ENCODE data around the gene AUTS2. TPM values are rescaled to one million over a fixed set of nuclear protein-coding genes. Genes with fewer than 3 reads are reported as not detected.
A peak's percentile ranks its signal among the peaks of the same experiment; 100 is the strongest.
"Not testable (repeated sequence)": the region's sequence is repeated elsewhere in the genome, so short reads cannot be mapped to it uniquely, and the experiment has no call there.

The AUTS2 gene
- total RNA-seq, 1 donor from 2014 or later: 125 TPM

GRCh38 chr7:70355198-70356020, 757.1 kb downstream of the AUTS2 start:
- Mint-ChIP-seq H3K4me3 (ENCODE audit: low read depth) (no peak overlapping the region), H3K27ac (peak overlapping the region; percentile 86), H3K27me3 (no peaks in the 10 kb centered on the region), H3K9me3 (ENCODE audit: low read depth) (peaks cover 3% of the 10 kb centered on the region), H3K36me3 (ENCODE audit: insufficient read depth) (peaks cover 2% of the 10 kb centered on the region), H3K4me1 (ENCODE audit: low read depth) (peaks cover 13% of the 10 kb centered on the region)
- no peak for DNase-seq (ENCODE audit: low spot score, unreplicated experiment)
- TF ChIP-seq, protein P1, sequence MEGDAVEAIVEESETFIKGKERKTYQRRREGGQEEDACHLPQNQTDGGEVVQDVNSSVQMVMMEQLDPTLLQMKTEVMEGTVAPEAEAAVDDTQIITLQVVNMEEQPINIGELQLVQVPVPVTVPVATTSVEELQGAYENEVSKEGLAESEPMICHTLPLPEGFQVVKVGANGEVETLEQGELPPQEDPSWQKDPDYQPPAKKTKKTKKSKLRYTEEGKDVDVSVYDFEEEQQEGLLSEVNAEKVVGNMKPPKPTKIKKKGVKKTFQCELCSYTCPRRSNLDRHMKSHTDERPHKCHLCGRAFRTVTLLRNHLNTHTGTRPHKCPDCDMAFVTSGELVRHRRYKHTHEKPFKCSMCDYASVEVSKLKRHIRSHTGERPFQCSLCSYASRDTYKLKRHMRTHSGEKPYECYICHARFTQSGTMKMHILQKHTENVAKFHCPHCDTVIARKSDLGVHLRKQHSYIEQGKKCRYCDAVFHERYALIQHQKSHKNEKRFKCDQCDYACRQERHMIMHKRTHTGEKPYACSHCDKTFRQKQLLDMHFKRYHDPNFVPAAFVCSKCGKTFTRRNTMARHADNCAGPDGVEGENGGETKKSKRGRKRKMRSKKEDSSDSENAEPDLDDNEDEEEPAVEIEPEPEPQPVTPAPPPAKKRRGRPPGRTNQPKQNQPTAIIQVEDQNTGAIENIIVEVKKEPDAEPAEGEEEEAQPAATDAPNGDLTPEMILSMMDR (IDR thresholded peaks at IDR 0.05; ENCODE audit: unreplicated experiment): no peak

DNA sequence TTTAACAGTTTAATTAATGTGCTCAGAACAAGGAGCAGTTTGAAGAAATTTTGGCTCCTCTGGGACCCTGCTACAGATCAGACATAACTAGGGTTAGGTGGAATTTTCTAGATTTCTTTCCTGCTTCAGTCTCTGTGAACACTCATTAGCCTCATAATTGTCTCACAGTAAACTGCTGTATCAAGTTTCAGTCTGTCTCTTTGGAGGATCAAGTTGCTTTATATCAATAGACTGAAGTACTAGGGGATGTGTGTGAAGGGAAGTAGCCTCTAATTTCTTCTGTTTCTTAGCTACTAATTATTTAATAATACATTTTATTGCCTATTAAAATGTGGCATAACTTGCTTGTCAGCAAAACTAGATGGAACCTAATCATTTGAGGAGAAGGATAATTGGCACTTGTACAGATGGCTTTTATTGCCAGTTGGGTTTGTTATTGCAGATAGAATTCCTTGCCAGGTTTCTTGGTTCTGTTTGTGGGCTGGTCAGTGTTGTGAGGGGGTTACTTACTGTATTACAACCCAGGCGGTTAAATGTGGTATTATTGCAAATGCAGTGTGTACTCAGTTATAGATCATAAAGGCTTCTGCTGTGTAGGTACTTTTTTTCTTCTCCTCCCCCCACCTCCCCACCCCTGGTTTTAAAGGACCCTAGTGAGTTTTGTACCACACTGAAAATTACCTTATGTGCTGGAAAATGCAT, 758.0 kb downstream of the AUTS2 start:
- peaks cover 13% of the 10 kb centered on the region for H3K4me1 Mint-ChIP-seq (ENCODE audit: low read depth)
- no peaks in the 10 kb centered on the region for H3K9me3 Mint-ChIP-seq (ENCODE audit: low read depth)
- no peaks in the 10 kb centered on the region for H3K27me3 Mint-ChIP-seq
- TF ChIP-seq, protein P1 (IDR thresholded peaks at IDR 0.05; ENCODE audit: unreplicated experiment): no peak
- H3K27ac Mint-ChIP-seq: no peak overlapping the region
- no peaks in the 10 kb centered on the region for H3K36me3 Mint-ChIP-seq (ENCODE audit: insufficient read depth)
- DNase-seq (ENCODE audit: low spot score, unreplicated experiment): no peak
- H3K4me3 Mint-ChIP-seq (ENCODE audit: low read depth): no peak overlapping the region

DNA sequence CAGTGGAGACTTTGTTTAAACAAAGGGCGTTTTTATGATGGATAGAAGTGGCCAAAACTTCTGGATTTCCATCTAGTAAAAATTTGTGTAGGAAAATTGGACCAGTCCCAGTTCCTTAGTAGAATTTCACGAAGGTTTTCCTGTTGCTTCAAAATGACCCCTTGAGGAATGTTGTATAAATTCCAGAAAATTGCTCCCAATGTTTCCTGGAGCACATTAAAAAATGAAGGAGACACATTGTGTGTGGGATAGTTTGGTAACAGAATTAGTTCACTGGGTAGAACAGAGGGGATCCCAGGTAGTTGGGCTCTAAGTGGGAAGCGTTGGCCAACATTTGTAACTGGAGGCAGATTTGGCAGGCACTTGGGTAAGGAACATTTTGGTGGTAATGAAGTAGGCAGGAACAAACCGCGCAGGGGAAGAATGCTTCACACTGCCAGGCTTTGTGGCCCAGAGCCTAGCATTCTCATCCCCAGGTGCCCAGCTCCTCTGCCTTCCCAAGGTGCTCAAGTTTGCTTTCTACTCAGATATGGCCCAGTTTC, 758.6 kb downstream of the AUTS2 start:
- Mint-ChIP-seq H3K4me3 (ENCODE audit: low read depth) (no peak overlapping the region), H3K27ac (no peak overlapping the region), H3K9me3 (ENCODE audit: low read depth) (no peaks in the 10 kb centered on the region), H3K36me3 (ENCODE audit: insufficient read depth) (no peaks in the 10 kb centered on the region), H3K4me1 (ENCODE audit: low read depth) (peaks cover 13% of the 10 kb centered on the region), H3K27me3 (no peaks in the 10 kb centered on the region)
- no peak for DNase-seq (ENCODE audit: low spot score, unreplicated experiment)
- TF ChIP-seq, protein P1 (IDR thresholded peaks at IDR 0.05; ENCODE audit: unreplicated experiment): no peak

- Mint-ChIP-seq H3K27ac (no peak overlapping the region), H3K27me3 (no peaks in the 10 kb centered on the region), H3K36me3 (ENCODE audit: insufficient read depth) (no peaks in the 10 kb centered on the region), H3K4me3 (ENCODE audit: low read depth) (no peak overlapping the region), H3K4me1 (ENCODE audit: low read depth) (peaks cover 9% of the 10 kb centered on the region), H3K9me3 (ENCODE audit: low read depth) (no peaks in the 10 kb centered on the region)
- DNase-seq (ENCODE audit: low spot score, unreplicated experiment): no peak
- TF ChIP-seq, protein P1 (IDR thresholded peaks at IDR 0.05; ENCODE audit: unreplicated experiment): no peak
Observed at GRCh38 chr7:70360557-70360956, 762.3 kb downstream of the AUTS2 start.

GRCh38 chr7:70361821-70362220, 763.5 kb downstream of the AUTS2 start:
- Mint-ChIP-seq H3K4me1 (ENCODE audit: low read depth) (peaks cover 1% of the 10 kb centered on the region), H3K4me3 (ENCODE audit: low read depth) (no peak overlapping the region), H3K27ac (no peak overlapping the region), H3K36me3 (ENCODE audit: insufficient read depth) (peaks cover 4% of the 10 kb centered on the region), H3K27me3 (peaks cover 7% of the 10 kb centered on the region), H3K9me3 (ENCODE audit: low read depth) (peaks cover 7% of the 10 kb centered on the region)
- DNase-seq (ENCODE audit: low spot score, unreplicated experiment): no peak
- TF ChIP-seq, protein P1 (IDR thresholded peaks at IDR 0.05; ENCODE audit: unreplicated experiment): no peak

DNA sequence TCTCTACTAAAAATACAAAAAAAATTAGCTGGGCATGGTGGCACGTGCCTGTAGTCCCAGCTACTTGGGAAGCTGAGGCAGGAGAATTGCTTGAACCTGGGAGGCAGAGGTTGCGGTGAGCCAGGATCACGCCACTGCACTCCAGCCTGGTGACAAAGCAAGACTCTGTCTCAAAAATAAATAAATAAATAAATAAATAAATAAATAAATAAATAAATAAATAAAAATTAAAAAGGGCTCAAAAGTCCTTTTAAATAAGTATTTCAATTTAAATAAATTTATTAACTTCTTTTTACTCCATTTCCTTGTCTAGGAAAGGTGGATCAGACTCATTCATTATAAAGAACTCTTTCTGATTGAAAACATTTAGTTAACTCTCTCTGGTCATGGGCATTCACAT, 766.1 kb downstream of the AUTS2 start:
- not testable (repeated sequence) for H3K27ac Mint-ChIP-seq; H3K36me3 Mint-ChIP-seq (ENCODE audit: insufficient read depth); H3K27me3 Mint-ChIP-seq; DNase-seq (ENCODE audit: low spot score, unreplicated experiment); H3K9me3 Mint-ChIP-seq (ENCODE audit: low read depth); H3K4me3 Mint-ChIP-seq (ENCODE audit: low read depth); H3K4me1 Mint-ChIP-seq (ENCODE audit: low read depth)
